PC-9 (cell line): ENCODE measurements around the gene FAM20B. TPM values are rescaled to one million over a fixed set of nuclear protein-coding genes. Genes with fewer than 3 reads are reported as not detected.
A peak's percentile ranks its signal among the peaks of the same experiment; 100 is the strongest.

Experiments used
- BruUV-seq: library from RNA; stranded (reverse); fragments of 400-500 nt; replicated peaks from 2 replicates; lab custom pipeline; 2021; lab: Mats Ljungman, UMichigan
- CTCF ChIA-PET: fragments of 300-600 bp; sonication (Branson Sonifier 250); formaldehyde crosslinking; loops from one replicate; lab custom pipeline; 2022; ENCODE audit warnings: antibody characterized with exemption; lab: Charles Lee
- POLR2A ChIA-PET: fragments of 300-600 bp; sonication (Branson Sonifier 250); formaldehyde crosslinking; loops from one replicate; lab custom pipeline; 2022; ENCODE audit warnings: antibody characterized with exemption; ENCODE audit not compliant: unreplicated experiment; lab: Charles Lee
- DNase-seq, 2 experiments: peaks; one replicate each; pipeline versions ENCODE4 v3.0.0 to v3.0.0-alpha.2; 2015 to 2022; ENCODE audit warnings: mixed read lengths in 1 of 2
- H2AFZ ChIP-seq: fragments of 200-600 bp; sonication (generic); 2 replicates; pipeline ENCODE4 v1.8.1; 2017; ENCODE audit warnings: antibody characterized with exemption
- H3F3A ChIP-seq: fragments of 200-600 bp; sonication (generic); 2 replicates; pipeline ENCODE4 v1.8.1; 2017; ENCODE audit warnings: antibody characterized with exemption, mild to moderate bottlenecking, low read depth; ENCODE audit not compliant: insufficient read depth
- H3K27ac ChIP-seq: fragments of 200-600 bp; sonication (generic); 2 replicates; pipeline ENCODE4 v1.6.1; 2016; ENCODE audit warnings: mixed run types
- H3K27me3 ChIP-seq: fragments of 200-600 bp; sonication (generic); 2 replicates; pipeline ENCODE4 v1.6.1; 2016; ENCODE audit warnings: low read depth, mixed run types; ENCODE audit not compliant: insufficient read depth
- H3K36me3 ChIP-seq: fragments of 200-600 bp; sonication (generic); 2 replicates; pipeline ENCODE4 v1.6.1; 2016; ENCODE audit warnings: low read depth, mixed run types
- H3K4me1 ChIP-seq: fragments of 200-600 bp; sonication (generic); replicated peaks from 2 replicates; pipeline ENCODE4 v1.6.1; 2016; ENCODE audit warnings: mixed run types; ENCODE audit not compliant: insufficient read depth
- H3K4me2 ChIP-seq: fragments of 200-600 bp; sonication (generic); 2 replicates; pipeline ENCODE4 v1.6.1; 2017; ENCODE audit warnings: mixed run types
- H3K4me3 ChIP-seq: fragments of 200-600 bp; sonication (generic); 2 replicates; pipeline ENCODE4 v1.6.1; 2016; ENCODE audit warnings: mixed run types
- H3K79me2 ChIP-seq: fragments of 200-600 bp; sonication (generic); 2 replicates; pipeline ENCODE4 v1.6.1; 2017; ENCODE audit warnings: low read depth, mixed run types
- H3K9me2 ChIP-seq: fragments of 200-600 bp; sonication (generic); 2 replicates; pipeline ENCODE4 v1.8.1; 2017; ENCODE audit warnings: mild to moderate bottlenecking; ENCODE audit not compliant: insufficient read depth
- H3K9me3 ChIP-seq: fragments of 200-600 bp; sonication (generic); 2 replicates; pipeline ENCODE4 v1.8.1; 2016; ENCODE audit warnings: low read depth; ENCODE audit not compliant: insufficient read depth
- H4K20me1 ChIP-seq: fragments of 200-600 bp; sonication (generic); 2 replicates; pipeline ENCODE4 v1.8.1; 2017; ENCODE audit not compliant: insufficient read depth
- EZH2 ChIP-seq: fragments of 200-600 bp; sonication (generic); IDR thresholded peaks from 2 replicates; pipeline ENCODE4 v1.8.0; 2017; ENCODE audit warnings: antibody characterized with exemption, low read depth
- intact Hi-C: fragments of 100-400 bp; cut with micrococcal nuclease; formaldehyde crosslinking; loops from one replicate; pipeline ENCODE4 v1.10.0; 2022; ENCODE audit not compliant: unreplicated experiment
- total RNA-seq: library from RNA; stranded (reverse); gene quantifications from 2 replicates; pipeline ENCODE4 v1.2.3, GENCODE V29; 2021
- TF ChIP-seq, protein P1 (sequence below): fragments of 200-600 bp; sonication (generic); conservative IDR thresholded peaks from 2 replicates; pipeline ENCODE4 v1.6.1; 2017; ENCODE audit warnings: mixed run types, antibody characterized with exemption, mild to moderate bottlenecking, moderate library complexity

FAM20B gene
- total RNA-seq, 1 experiment from 2014 or later, result 80.5 TPM

DNA sequence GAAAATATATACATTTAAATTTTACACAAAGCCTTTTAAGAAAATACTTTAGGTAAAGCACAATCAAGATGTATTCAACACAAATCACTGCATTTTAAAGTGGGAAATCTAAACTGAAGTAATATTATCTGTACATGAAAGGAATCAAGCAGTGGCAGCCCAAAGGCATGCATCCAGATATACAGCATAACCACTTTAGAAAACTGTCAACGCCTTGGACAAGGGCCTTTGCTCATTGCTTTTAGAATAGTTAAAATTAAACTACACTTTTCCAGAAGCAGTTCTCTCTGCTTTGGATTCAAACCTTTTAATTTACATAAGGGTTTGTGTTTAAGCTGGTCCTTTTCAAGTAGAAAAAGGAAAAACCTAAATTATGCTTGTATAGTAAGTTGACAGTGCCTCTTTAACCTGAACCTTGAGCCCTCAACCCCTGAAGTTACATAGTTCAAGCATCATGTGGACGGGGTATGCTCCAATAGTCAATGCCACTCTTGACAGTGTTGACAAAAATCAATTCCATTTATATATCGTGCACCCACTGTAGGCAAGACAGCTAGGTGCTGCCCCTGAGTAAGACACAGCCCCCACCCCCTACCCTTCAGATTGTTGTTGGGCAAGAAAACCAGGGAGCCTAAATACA, 79.0 kb downstream of the FAM20B start:
- H3K36me3 ChIP-seq, result peaks cover 8% of the 10 kb centered on the region
- intact Hi-C loops, result no loop called here
- BruUV-seq, result no TSS peak
- H3K27me3 ChIP-seq, result no peaks in the 10 kb centered on the region
- no peak overlapping the region for H3K27ac ChIP-seq
- H4K20me1 ChIP-seq, result no peaks in the 10 kb centered on the region
- no peaks in the 10 kb centered on the region for H3K9me2 ChIP-seq
- 0 out of 2 replicates have a peak, but pooled peaks cover 4% of the 10 kb centered on the region for H3K79me2 ChIP-seq
- no peak overlapping the region for H3K4me2 ChIP-seq
- no peak for DNase-seq
- peaks cover 12% of the 10 kb centered on the region for H3F3A ChIP-seq
- CTCF ChIA-PET, result interaction anchor here (0.7 kb wide), 1 partner anchor 807 kb away, joined by 4 read pairs; no protein-coding TSS in a partner anchor
- no peaks in the 10 kb centered on the region for H3K4me1 ChIP-seq
- TF ChIP-seq EZH2, result no peak
- TF ChIP-seq, protein P1, sequence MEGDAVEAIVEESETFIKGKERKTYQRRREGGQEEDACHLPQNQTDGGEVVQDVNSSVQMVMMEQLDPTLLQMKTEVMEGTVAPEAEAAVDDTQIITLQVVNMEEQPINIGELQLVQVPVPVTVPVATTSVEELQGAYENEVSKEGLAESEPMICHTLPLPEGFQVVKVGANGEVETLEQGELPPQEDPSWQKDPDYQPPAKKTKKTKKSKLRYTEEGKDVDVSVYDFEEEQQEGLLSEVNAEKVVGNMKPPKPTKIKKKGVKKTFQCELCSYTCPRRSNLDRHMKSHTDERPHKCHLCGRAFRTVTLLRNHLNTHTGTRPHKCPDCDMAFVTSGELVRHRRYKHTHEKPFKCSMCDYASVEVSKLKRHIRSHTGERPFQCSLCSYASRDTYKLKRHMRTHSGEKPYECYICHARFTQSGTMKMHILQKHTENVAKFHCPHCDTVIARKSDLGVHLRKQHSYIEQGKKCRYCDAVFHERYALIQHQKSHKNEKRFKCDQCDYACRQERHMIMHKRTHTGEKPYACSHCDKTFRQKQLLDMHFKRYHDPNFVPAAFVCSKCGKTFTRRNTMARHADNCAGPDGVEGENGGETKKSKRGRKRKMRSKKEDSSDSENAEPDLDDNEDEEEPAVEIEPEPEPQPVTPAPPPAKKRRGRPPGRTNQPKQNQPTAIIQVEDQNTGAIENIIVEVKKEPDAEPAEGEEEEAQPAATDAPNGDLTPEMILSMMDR, result no peak
- H3K9me3 ChIP-seq, result no peaks in the 10 kb centered on the region
- POLR2A ChIA-PET, result no interaction called here
- no peak overlapping the region for H3K4me3 ChIP-seq
- H2AFZ ChIP-seq, result no peak overlapping the region

DNA sequence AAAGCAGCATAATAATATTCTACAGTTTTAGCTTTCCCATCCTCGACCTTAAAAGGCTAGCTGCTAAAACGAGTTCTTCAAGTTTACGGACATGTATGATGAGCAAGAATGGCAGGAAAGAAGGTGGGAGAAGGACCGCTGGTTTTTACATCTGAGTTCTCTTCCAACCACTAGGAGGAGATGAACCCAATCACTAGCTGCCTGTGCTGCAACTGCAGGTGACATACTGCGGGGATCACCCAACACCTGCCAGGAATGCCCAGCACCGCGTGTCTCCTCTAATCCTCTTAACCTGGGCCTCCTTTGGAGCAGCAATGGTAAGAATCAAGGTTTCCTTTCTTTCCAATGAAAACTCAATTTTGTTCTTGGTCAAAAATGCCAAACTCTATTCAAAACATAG, 79.7 kb downstream of the FAM20B start:
- no peaks in the 10 kb centered on the region for H3K27me3 ChIP-seq
- no peak overlapping the region for H3K4me2 ChIP-seq
- TF ChIP-seq, protein P1, result peak; percentile 45; the same call in 1 of the 2 replicates
- TF ChIP-seq EZH2, result no peak
- no peaks in the 10 kb centered on the region for H4K20me1 ChIP-seq
- BruUV-seq, result no TSS peak
- no peaks in the 10 kb centered on the region for H3K4me1 ChIP-seq
- no peaks in the 10 kb centered on the region for H3K9me3 ChIP-seq
- peaks cover 11% of the 10 kb centered on the region for H3K36me3 ChIP-seq
- peaks cover 12% of the 10 kb centered on the region for H3F3A ChIP-seq
- H3K79me2 ChIP-seq, result 0 out of 2 replicates have a peak, but pooled peaks cover 4% of the 10 kb centered on the region
- DNase-seq, result no peak
- ChIA-PET CTCF (interaction anchor here (0.8 kb wide), 1 partner anchor 38 kb away, joined by 3 read pairs; no protein-coding TSS in a partner anchor), POLR2A (interaction anchor here (0.6 kb wide), 1 partner anchor 11 kb away, joined by 3 read pairs; no protein-coding TSS in a partner anchor)
- no peak overlapping the region for H2AFZ ChIP-seq
- intact Hi-C loops, result no loop called here
- no peak overlapping the region for H3K27ac ChIP-seq
- no peaks in the 10 kb centered on the region for H3K9me2 ChIP-seq
- H3K4me3 ChIP-seq, result no peak overlapping the region

DNA sequence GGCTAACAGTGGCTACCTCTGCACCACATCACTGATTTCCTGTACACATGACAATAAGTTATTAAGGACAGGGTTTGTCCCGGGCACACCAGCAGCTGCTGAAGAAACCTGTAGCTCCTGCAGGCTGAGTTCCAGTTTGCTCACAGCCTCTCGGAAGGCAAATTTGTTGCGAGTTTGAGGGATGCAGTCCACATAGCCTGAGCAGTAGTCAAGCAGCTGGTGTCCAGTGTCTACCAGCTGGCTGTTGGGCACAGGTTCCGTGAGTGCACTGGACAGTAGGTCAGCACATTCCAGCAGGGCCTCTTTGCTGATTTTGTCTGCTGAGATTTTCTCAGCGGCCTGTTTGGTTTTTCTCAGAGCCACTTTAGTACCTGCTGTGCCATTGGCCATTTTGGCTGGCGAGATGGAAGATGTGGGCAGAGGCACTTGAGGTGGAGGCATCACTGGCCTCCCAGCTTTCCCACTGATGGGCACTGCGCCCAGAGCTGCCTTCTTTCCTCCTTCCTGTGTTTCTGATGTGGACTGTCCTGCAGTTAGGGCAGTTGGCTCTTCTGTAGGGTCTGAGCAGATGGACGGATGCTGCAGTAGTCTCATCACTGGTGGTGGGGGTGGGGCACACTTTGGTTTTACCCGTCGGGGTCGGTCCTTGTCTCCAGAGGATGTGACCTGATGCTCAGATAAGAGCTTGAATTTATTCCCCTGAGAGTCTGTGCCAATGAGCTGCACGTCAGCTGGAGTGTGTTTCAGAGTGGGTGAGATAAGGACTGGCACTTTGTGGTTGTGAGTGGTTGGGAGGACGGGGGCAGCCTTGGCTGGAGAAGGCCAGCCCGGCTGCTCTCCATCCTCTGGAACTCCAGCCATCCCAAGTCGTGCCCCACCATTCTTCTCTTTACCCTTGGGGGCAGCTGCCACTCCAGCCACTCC, 82.3 kb downstream of the FAM20B start:
- POLR2A ChIA-PET, result interaction anchor here (0.6 kb wide), 1 partner anchor 185 kb away, joined by 5 read pairs; no protein-coding TSS in a partner anchor

More for the DNA sequence above, 82.3 kb downstream of the FAM20B start:
- Histone ChIP-seq H2AFZ (no peak overlapping the region), H3K79me2 (0 out of 2 replicates have a peak, but pooled peaks cover 4% of the 10 kb centered on the region), H3K4me2 (no peak overlapping the region), H3K4me1 (no peaks in the 10 kb centered on the region), H3K27ac (no peak overlapping the region), H3F3A (peaks cover 11% of the 10 kb centered on the region), H4K20me1 (no peaks in the 10 kb centered on the region), H3K9me3 (no peaks in the 10 kb centered on the region), H3K27me3 (no peaks in the 10 kb centered on the region), H3K9me2 (no peaks in the 10 kb centered on the region), H3K4me3 (no peak overlapping the region), H3K36me3 (peaks cover 23% of the 10 kb centered on the region)
- CTCF ChIA-PET, result no interaction called here
- DNase-seq, result no peak
- intact Hi-C loops, result no loop called here
- TF ChIP-seq, protein P1, result no peak
- TF ChIP-seq EZH2, result no peak
- BruUV-seq, result no TSS peak
